ENCODE results near the gene AFF3.

The AFF3 gene

DNA sequence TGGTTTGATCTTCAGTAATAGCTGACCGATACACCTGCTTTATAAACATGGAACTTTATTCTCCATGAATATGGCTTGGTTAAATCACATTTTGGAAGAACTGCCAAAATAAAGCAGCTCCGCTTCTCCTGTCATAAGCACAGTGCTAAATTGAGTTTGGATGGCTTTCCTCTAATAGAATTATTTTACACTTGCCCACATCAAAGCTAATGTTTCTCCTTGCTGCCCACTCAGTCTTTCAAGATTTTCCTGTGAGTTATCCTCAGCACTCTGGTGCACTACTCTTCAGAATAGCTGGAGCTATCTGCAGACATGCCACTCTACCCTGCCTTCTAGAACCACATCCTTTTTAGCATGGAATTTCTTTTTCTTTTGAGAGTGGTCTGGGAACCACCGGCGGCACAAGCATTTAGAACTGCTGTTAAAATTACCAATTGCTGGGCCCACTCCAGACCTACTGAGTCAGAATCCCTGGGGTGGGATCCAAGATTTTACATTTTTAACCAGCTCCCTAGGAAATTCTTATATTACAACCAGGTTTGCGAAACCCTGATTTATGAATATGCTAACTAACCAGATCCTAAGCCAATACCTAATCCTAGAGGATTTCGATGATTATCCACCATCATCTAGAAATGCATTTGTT lies 283.3 kb downstream of the AFF3 start:
- H3K9me3 ChIP-seq: no peaks in the 10 kb centered on the region
- H3K27me3 ChIP-seq (ENCODE audit: low read depth): no peaks in the 10 kb centered on the region
- H3K4me1 ChIP-seq: no peaks in the 10 kb centered on the region
- no peak for DNase-seq (ENCODE audit: low spot score in 2 of 2)
- in situ Hi-C loops (cut with MboI; ENCODE audit: low sequenced_read_pairs): no loop called here
- H3K4me3 ChIP-seq: no peak overlapping the region
- H3K36me3 ChIP-seq (replicated peaks): no peaks in the 10 kb centered on the region

- in situ Hi-C loops (cut with MboI; ENCODE audit: low sequenced_read_pairs): no loop called here
- Histone ChIP-seq H3K36me3 (replicated peaks) (no peaks in the 10 kb centered on the region), H3K9me3 (no peaks in the 10 kb centered on the region), H3K4me3 (no peak overlapping the region), H3K27me3 (ENCODE audit: low read depth) (no peaks in the 10 kb centered on the region), H3K4me1 (no peaks in the 10 kb centered on the region)
- DNase-seq (ENCODE audit: low spot score in 2 of 2): no peak
Observed at GRCh38 chr2:99857867-99858444, 284.4 kb downstream of the AFF3 start.

DNA sequence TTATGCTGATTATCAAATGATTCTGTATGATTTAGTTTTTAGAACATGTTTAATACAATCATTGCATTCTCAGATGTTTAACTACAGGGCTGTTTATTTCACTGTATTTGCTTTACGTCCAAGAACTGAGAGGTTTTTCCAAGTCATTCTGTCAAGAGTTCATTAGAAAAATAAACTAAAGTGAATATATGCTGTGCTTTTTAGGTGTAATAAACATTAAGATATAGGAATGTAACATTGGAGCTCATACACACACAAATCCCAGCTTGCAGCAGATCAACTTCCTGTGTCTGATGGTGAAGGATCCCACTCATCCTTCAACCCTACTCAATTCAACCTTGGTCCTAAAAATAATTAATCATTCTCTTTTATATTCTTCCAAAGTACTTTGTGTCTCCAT lies 285.0 kb downstream of the AFF3 start:
- no peaks in the 10 kb centered on the region for H3K4me1 ChIP-seq
- in situ Hi-C loops (cut with MboI; ENCODE audit: low sequenced_read_pairs): no loop called here
- no peak overlapping the region for H3K4me3 ChIP-seq
- H3K9me3 ChIP-seq: no peaks in the 10 kb centered on the region
- no peaks in the 10 kb centered on the region for H3K27me3 ChIP-seq (ENCODE audit: low read depth)
- H3K36me3 ChIP-seq (replicated peaks): no peaks in the 10 kb centered on the region
- DNase-seq (ENCODE audit: low spot score in 2 of 2): no peak

DNA sequence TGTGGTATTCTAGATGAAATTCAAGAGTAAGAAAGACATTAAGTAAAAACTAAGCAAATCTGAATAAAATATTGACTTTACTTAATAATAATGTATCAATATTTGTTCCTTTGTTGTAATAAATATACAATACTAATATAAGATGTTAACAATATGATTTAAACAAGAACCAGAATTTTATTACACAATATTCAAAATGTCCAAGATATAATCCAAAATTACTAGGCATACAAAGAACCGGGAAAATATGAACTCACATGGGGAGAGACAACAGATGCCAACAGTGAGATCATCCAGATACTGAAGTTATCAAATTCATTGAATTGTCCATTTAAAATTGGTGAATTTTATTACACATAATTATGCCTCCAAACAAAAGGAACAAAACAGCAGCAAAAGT lies 286.3 kb downstream of the AFF3 start:
- H3K27me3 ChIP-seq (ENCODE audit: low read depth): no peaks in the 10 kb centered on the region
- in situ Hi-C loops (cut with MboI; ENCODE audit: low sequenced_read_pairs): no loop called here
- no peaks in the 10 kb centered on the region for H3K4me1 ChIP-seq
- no peaks in the 10 kb centered on the region for H3K36me3 ChIP-seq (replicated peaks)
- H3K4me3 ChIP-seq: no peak overlapping the region
- H3K9me3 ChIP-seq: no peaks in the 10 kb centered on the region
- no peak for DNase-seq (ENCODE audit: low spot score in 2 of 2)

DNA sequence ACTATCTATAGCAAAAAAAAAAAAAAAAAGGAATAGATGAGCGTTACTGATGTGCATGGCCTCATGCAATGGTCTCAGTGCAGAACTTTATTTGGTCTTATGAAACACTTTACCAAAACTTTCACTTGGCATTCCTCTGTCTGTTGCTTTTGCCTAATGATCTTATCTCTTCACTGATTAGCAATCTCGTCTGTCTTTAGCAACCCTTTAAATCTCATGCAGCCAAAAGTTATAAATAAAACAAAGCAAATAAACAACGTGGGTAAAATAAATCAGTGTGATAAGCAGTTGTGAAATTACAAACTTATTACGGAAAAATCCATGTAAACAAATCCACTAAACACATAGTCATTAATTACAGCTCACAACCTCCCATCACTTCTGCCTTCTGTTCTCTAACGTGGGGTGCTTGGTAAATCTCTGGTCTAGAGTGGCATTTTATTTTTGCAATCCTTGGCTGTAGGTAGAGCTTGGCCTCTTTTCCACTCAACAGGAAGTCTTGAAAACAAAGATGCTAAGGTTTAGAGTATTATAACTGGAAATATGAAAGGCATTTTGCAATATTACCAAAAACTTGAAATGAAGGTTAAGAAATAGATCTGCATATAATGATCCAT lies 288.0 kb downstream of the AFF3 start:
- Histone ChIP-seq H3K27me3 (ENCODE audit: low read depth) (no peaks in the 10 kb centered on the region), H3K36me3 (replicated peaks) (no peaks in the 10 kb centered on the region)
- DNase-seq (ENCODE audit: low spot score in 2 of 2): no peak

GRCh38 chr2:99852956-99853355 lies 289.4 kb downstream of the AFF3 start:
- Histone ChIP-seq H3K9me3 (no peaks in the 10 kb centered on the region), H3K27me3 (ENCODE audit: low read depth) (no peaks in the 10 kb centered on the region)

More for the DNA sequence above, 288.0 kb downstream of the AFF3 start:
- Histone ChIP-seq H3K4me3 (no peak overlapping the region), H3K9me3 (no peaks in the 10 kb centered on the region), H3K4me1 (no peaks in the 10 kb centered on the region)
- in situ Hi-C loops (cut with MboI; ENCODE audit: low sequenced_read_pairs): no loop called here

DNA sequence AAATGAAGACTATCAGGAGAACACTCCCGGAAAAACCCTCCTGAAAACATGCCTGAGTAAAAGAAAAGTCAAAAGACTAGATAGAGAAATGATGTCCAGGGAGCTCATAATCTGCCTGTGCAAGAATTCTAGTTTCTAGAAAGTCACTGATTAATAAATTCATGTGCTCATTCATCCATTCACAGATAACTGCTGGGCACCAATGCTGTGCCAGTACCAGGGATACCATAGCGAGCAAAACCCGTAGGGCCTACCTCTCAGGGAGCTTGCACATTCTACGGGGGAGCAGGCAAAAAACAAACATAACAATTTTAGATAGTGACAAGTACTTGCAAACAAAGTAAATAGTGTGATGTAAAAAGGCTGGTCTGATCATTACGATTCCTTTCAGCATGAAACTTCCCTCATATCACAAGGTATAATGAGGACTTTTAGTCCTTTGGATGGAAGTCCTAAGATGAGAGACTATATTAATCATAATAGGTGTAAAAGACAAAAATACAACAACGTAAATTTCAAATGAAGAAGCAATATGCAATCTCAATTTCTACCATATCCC lies 289.9 kb downstream of the AFF3 start:
- no peak overlapping the region for H3K4me3 ChIP-seq
- no peaks in the 10 kb centered on the region for H3K4me1 ChIP-seq
- H3K27me3 ChIP-seq (ENCODE audit: low read depth): no peaks in the 10 kb centered on the region
- no peaks in the 10 kb centered on the region for H3K36me3 ChIP-seq (replicated peaks)
- no peak for DNase-seq (ENCODE audit: low spot score in 2 of 2)
- no peaks in the 10 kb centered on the region for H3K9me3 ChIP-seq
- in situ Hi-C loops (cut with MboI; ENCODE audit: low sequenced_read_pairs): no loop called here

More at GRCh38 chr2:99852956-99853355, 289.4 kb downstream of the AFF3 start:
- no peak overlapping the region for H3K4me3 ChIP-seq
- DNase-seq (ENCODE audit: low spot score in 2 of 2): no peak
- in situ Hi-C loops (cut with MboI; ENCODE audit: low sequenced_read_pairs): no loop called here
- H3K36me3 ChIP-seq (replicated peaks): no peaks in the 10 kb centered on the region
- H3K4me1 ChIP-seq: no peaks in the 10 kb centered on the region

DNA sequence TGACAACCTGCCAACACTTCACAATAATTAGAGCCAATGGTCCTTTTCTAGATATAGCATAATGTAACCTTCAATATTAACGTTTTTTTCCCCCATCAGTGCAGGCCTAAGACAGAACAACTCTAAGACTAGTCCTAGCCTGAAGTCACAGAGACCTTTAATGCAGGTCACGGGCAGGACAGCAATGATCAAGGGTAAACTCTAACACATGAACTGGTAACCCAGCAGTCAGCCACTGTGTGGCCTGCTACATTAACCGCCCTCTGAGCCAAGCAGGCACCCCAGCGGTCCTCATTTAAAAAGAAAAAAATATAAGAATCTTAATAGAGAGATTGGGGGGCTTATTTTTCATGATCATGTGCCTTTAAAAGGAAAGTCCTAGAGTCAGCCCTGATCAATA lies 290.6 kb downstream of the AFF3 start:
- Histone ChIP-seq H3K9me3 (no peaks in the 10 kb centered on the region), H3K4me3 (no peak overlapping the region), H3K36me3 (replicated peaks) (no peaks in the 10 kb centered on the region), H3K4me1 (no peaks in the 10 kb centered on the region), H3K27me3 (ENCODE audit: low read depth) (no peaks in the 10 kb centered on the region)
- no peak for DNase-seq (ENCODE audit: low spot score in 2 of 2)
- in situ Hi-C loops (cut with MboI; ENCODE audit: low sequenced_read_pairs): no loop called here

DNA sequence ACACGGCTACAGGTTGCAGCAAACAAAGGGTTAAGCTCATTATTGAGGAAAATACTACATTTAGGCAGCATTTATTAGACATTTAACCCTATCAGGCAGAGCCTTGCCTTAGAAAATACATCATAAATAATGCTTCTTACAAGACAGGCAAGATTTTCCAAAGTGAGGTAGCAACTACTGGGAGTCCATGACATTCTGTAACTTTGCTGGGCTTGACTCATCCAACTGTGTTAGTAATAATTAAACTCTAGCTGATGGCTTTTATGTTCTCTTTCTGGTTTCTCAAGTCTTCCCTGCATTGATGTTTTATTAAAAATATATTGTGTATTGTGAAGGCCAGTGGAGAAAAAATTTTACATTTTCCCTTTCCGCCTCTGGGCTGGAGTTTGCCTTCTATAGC lies 291.3 kb downstream of the AFF3 start:
- H3K27me3 ChIP-seq (ENCODE audit: low read depth): no peaks in the 10 kb centered on the region
- DNase-seq (ENCODE audit: low spot score in 2 of 2): no peak
- in situ Hi-C loops (cut with MboI; ENCODE audit: low sequenced_read_pairs): no loop called here
- no peaks in the 10 kb centered on the region for H3K9me3 ChIP-seq
- no peaks in the 10 kb centered on the region for H3K36me3 ChIP-seq (replicated peaks)
- no peak overlapping the region for H3K4me3 ChIP-seq
- H3K4me1 ChIP-seq: no peaks in the 10 kb centered on the region

DNA sequence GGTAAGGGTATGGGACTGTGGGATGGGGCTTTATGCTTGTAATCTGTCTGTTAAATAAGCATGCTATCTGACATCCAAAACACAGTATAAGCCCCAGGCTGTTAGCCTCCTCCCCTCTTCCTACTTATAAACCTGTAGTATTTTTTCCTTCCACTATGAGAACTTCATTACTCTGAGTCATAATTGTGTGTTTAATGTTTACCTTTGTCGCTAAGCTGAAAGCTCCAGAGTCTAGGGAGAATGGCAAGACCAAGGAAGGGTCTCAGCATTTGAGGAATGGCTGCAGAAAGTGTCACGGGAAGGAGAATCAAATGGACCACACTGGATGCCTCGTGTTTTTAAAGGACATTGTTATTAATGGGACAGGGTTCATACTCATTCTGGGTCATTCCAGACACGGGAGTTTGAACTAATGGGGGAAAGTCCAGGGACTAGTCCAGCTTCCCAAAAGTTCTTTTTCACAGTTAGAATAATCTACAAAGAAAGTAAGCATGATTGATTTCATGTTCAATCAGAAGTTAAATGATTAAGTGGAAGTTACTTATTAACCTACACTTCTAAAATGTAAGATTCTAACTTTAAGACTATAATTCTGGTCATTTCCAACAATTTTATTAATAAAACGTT lies 292.2 kb downstream of the AFF3 start:
- in situ Hi-C loops (cut with MboI; ENCODE audit: low sequenced_read_pairs): no loop called here
- H3K4me1 ChIP-seq: no peaks in the 10 kb centered on the region

DNA sequence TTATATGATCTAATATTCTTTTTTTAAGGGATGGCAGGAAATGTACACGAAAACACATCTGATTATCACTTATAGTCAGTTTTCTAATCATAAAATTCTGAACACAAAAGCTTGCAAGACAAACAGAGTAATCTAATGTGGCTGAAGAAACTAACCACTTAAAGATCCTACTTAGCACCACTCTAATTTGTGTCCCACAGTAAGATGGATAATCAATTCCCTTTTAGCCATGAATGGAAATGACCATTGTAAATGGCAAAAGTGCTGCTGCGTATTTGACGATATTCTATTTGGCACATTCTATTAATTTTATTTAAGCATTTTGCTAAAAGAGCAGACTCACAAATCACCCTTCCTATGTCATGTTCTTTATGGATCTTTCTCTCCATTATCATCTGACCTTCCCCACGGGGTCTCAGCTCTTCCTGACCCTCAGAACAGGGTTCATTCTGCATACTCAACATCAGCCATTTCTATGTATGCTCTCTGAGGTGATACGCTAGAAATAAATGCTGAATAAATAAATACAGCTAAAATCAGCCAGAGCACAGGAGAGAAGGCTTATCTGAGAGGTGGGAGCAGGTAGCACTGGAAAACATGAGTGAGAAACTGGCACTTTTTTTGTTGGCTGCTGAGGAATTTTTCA lies 295.8 kb downstream of the AFF3 start:
- in situ Hi-C loops (cut with MboI; ENCODE audit: low sequenced_read_pairs): no loop called here
- Histone ChIP-seq H3K36me3 (replicated peaks) (no peaks in the 10 kb centered on the region), H3K4me3 (no peak overlapping the region), H3K9me3 (no peaks in the 10 kb centered on the region), H3K27me3 (ENCODE audit: low read depth) (no peaks in the 10 kb centered on the region; the same call in none of the 2 replicates), H3K4me1 (no peaks in the 10 kb centered on the region)
- DNase-seq (ENCODE audit: low spot score in 2 of 2): no peak

More for the DNA sequence above, 292.2 kb downstream of the AFF3 start:
- Histone ChIP-seq H3K36me3 (replicated peaks) (no peaks in the 10 kb centered on the region), H3K4me3 (no peak overlapping the region), H3K9me3 (no peaks in the 10 kb centered on the region), H3K27me3 (ENCODE audit: low read depth) (no peaks in the 10 kb centered on the region)
- no peak for DNase-seq (ENCODE audit: low spot score in 2 of 2)

GRCh38 chr2:99845296-99845695 lies 297.1 kb downstream of the AFF3 start:
- H3K4me3 ChIP-seq: no peak overlapping the region
- no peak for DNase-seq (ENCODE audit: low spot score in 2 of 2)
- no peaks in the 10 kb centered on the region; the same call in none of the 2 replicates for H3K27me3 ChIP-seq (ENCODE audit: low read depth)
- in situ Hi-C loops (cut with MboI; ENCODE audit: low sequenced_read_pairs): no loop called here
- no peaks in the 10 kb centered on the region for H3K36me3 ChIP-seq (replicated peaks)
- H3K9me3 ChIP-seq: no peaks in the 10 kb centered on the region
- H3K4me1 ChIP-seq: no peaks in the 10 kb centered on the region

DNA sequence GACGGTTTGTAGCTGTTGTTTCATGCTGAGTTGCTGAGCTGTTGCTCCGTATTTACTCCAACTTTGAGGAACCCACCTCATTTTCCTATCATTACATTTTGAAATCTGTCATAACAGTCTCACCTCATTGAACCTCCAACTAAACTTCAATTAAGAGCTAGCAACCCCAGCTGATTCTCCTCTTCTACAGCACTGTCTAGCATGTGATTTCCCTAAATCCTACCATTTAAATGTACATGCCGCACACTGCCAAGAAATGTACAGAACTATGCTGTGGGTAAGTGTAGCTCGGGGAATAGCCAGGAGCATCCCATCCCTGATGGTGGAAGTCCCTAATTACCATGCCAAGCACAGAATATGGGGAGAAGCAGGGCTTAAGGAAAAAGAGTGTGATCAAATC lies 299.9 kb downstream of the AFF3 start:
- Histone ChIP-seq H3K9me3 (no peaks in the 10 kb centered on the region), H3K27me3 (ENCODE audit: low read depth) (no peaks in the 10 kb centered on the region; the same call in none of the 2 replicates), H3K4me3 (no peak overlapping the region), H3K4me1 (no peaks in the 10 kb centered on the region), H3K36me3 (replicated peaks) (no peaks in the 10 kb centered on the region)
- in situ Hi-C loops (cut with MboI; ENCODE audit: low sequenced_read_pairs): no loop called here
- no peak for DNase-seq (ENCODE audit: low spot score in 2 of 2)

Measured in HAP-1 (cell line).